Rectal smooth muscle tissue (tissue), 1 donor: ENCODE results near the gene CCDC201.

Source experiments
- H3K27ac ChIP-seq: one replicate; pipeline ENCODE4 v1.7.0; 2013; ENCODE audit warnings: low read depth, low read length, inconsistent platforms
- H3K27me3 ChIP-seq: one replicate; pipeline ENCODE4 v1.7.0; 2013; ENCODE audit warnings: low read length; ENCODE audit not compliant: control insufficient read depth, insufficient read depth
- H3K36me3 ChIP-seq: one replicate; pipeline ENCODE4 v1.7.0; 2013; ENCODE audit warnings: low read length; ENCODE audit not compliant: control insufficient read depth, insufficient read depth
- H3K4me1 ChIP-seq: one replicate; pipeline ENCODE4 v1.7.0; 2013; ENCODE audit warnings: low read length; ENCODE audit not compliant: control insufficient read depth, insufficient read depth
- H3K4me3 ChIP-seq: one replicate; pipeline ENCODE4 v1.7.0; 2013; ENCODE audit warnings: low read length
- H3K9ac ChIP-seq: one replicate; pipeline ENCODE4 v1.7.0; 2013; ENCODE audit warnings: low read length

CCDC201 gene

GRCh38 chr7:45873035-45873354 lies at the start of gene CCDC201:
Gene CCDC201, minus strand, starts transcription at chr7:45873082. Its CDS starts 75 bp downstream, at chr7:45873007.
- no peaks in the 10 kb centered on the region for H3K27me3 ChIP-seq

GRCh38 chr7:45921699-45922519 lies 49.0 kb upstream of the CCDC201 start:
- Histone ChIP-seq H3K27me3 (peaks cover 2% of the 10 kb centered on the region), H3K36me3 (no peaks in the 10 kb centered on the region), H3K27ac (no peak overlapping the region), H3K9ac (no peak overlapping the region), H3K4me1 (peaks cover 3% of the 10 kb centered on the region), H3K4me3 (peak overlapping the region; percentile 41)

More at GRCh38 chr7:45873035-45873354, at the start of gene CCDC201:
- H3K27ac ChIP-seq, result no peak within 1 kb of the TSS
- no peaks in the 10 kb centered on the region for H3K4me1 ChIP-seq
- no peaks in the 10 kb centered on the region for H3K36me3 ChIP-seq
- H3K9ac ChIP-seq, result no peak within 1 kb of the TSS
- no peak within 1 kb of the TSS for H3K4me3 ChIP-seq

- Histone ChIP-seq H3K36me3 (no peaks in the 10 kb centered on the region), H3K9ac (no peak overlapping the region), H3K27ac (peak overlapping the region; percentile 37), H3K4me1 (peaks cover 3% of the 10 kb centered on the region), H3K27me3 (peaks cover 2% of the 10 kb centered on the region), H3K4me3 (peak overlapping the region; percentile 41)
Measured at GRCh38 chr7:45921381-45921698, 48.5 kb upstream of the CCDC201 start.

GRCh38 chr7:45920502-45921380 lies 47.9 kb upstream of the CCDC201 start, which contains the start of gene IGFBP3:
Gene IGFBP3, minus strand, starts transcription at chr7:45921272. Its CDS starts 132 bp downstream, at chr7:45921140.
- Histone ChIP-seq H3K9ac (no peak within 1 kb of the TSS), H3K36me3 (no peaks in the 10 kb centered on the region), H3K4me1 (peaks cover 3% of the 10 kb centered on the region), H3K27me3 (peaks cover 2% of the 10 kb centered on the region), H3K27ac (peak within 1 kb of the TSS; percentile 37), H3K4me3 (peak within 1 kb of the TSS; percentile 56)

- H3K27me3 ChIP-seq, result peaks cover 2% of the 10 kb centered on the region
- no peaks in the 10 kb centered on the region for H3K36me3 ChIP-seq
- no peak overlapping the region for H3K27ac ChIP-seq
- H3K4me1 ChIP-seq, result peaks cover 3% of the 10 kb centered on the region
- peak overlapping the region; percentile 56 for H3K4me3 ChIP-seq
- no peak overlapping the region for H3K9ac ChIP-seq
Measured at GRCh38 chr7:45919993-45920459, 47.1 kb upstream of the CCDC201 start.

GRCh38 chr7:45919231-45919784 lies 46.4 kb upstream of the CCDC201 start:
- Histone ChIP-seq H3K4me3 (peak overlapping the region; percentile 35), H3K27ac (no peak overlapping the region), H3K27me3 (peaks cover 2% of the 10 kb centered on the region)

GRCh38 chr7:45918556-45918955 lies 45.7 kb upstream of the CCDC201 start:
- Histone ChIP-seq H3K27me3 (peaks cover 2% of the 10 kb centered on the region), H3K27ac (no peak overlapping the region), H3K36me3 (no peaks in the 10 kb centered on the region), H3K4me3 (no peak overlapping the region), H3K4me1 (peaks cover 3% of the 10 kb centered on the region), H3K9ac (no peak overlapping the region)

More at GRCh38 chr7:45919231-45919784, 46.4 kb upstream of the CCDC201 start:
- peaks cover 3% of the 10 kb centered on the region for H3K4me1 ChIP-seq
- no peak overlapping the region for H3K9ac ChIP-seq
- H3K36me3 ChIP-seq, result no peaks in the 10 kb centered on the region

- Histone ChIP-seq H3K36me3 (no peaks in the 10 kb centered on the region), H3K9ac (no peak overlapping the region), H3K4me3 (peak overlapping the region; percentile 52), H3K27me3 (peaks cover 2% of the 10 kb centered on the region), H3K27ac (no peak overlapping the region), H3K4me1 (peaks cover 3% of the 10 kb centered on the region)
Measured at GRCh38 chr7:45917658-45918057, 44.8 kb upstream of the CCDC201 start.

GRCh38 chr7:45917064-45917463 lies 44.2 kb upstream of the CCDC201 start:
- Histone ChIP-seq H3K9ac (no peak overlapping the region), H3K4me3 (no peak overlapping the region), H3K4me1 (no peaks in the 10 kb centered on the region), H3K27ac (no peak overlapping the region), H3K27me3 (peaks cover 2% of the 10 kb centered on the region), H3K36me3 (no peaks in the 10 kb centered on the region)

GRCh38 chr7:45915606-45916005 lies 42.7 kb upstream of the CCDC201 start:
- Histone ChIP-seq H3K4me1 (no peaks in the 10 kb centered on the region), H3K27me3 (no peaks in the 10 kb centered on the region), H3K36me3 (no peaks in the 10 kb centered on the region), H3K4me3 (no peak overlapping the region), H3K27ac (no peak overlapping the region), H3K9ac (no peak overlapping the region)

- Histone ChIP-seq H3K27me3 (no peaks in the 10 kb centered on the region), H3K36me3 (no peaks in the 10 kb centered on the region), H3K9ac (no peak overlapping the region)
Measured at GRCh38 chr7:45914911-45915310, 42.0 kb upstream of the CCDC201 start.

GRCh38 chr7:45912972-45913371 lies 40.1 kb upstream of the CCDC201 start:
- H3K36me3 ChIP-seq, result no peaks in the 10 kb centered on the region
- H3K27me3 ChIP-seq, result no peaks in the 10 kb centered on the region
- no peaks in the 10 kb centered on the region for H3K4me1 ChIP-seq
- no peak overlapping the region for H3K27ac ChIP-seq
- H3K4me3 ChIP-seq, result no peak overlapping the region
- H3K9ac ChIP-seq, result no peak overlapping the region

More at GRCh38 chr7:45914911-45915310, 42.0 kb upstream of the CCDC201 start:
- H3K4me3 ChIP-seq, result no peak overlapping the region
- H3K27ac ChIP-seq, result no peak overlapping the region
- no peaks in the 10 kb centered on the region for H3K4me1 ChIP-seq
